GM13977 (cell line): Measurements from ENCODE around the gene PANK4.
"Not testable (repeated sequence)": the region's sequence is repeated elsewhere in the genome, so short reads cannot be mapped to it uniquely, and the experiment has no call there.

Experiments used
- DNase-seq: peaks from one replicate; pipeline ENCODE4 v3.0.0; 2012; ENCODE audit warnings: low spot score
- in situ Hi-C: fragments of 300-500 bp; cut with MboI; formaldehyde crosslinking; loops from one replicate; pipeline ENCODE4 v1.12.0; 2022; ENCODE audit warnings: low sequenced_read_pairs, low pct_unique_long_range_greater_than_20kb, mixed read lengths, inconsistent platforms; ENCODE audit not compliant: unreplicated experiment
- TF ChIP-seq, protein P1 (sequence below): IDR thresholded peaks from 2 replicates; pipeline ENCODE4 v1.5.1; 2012; ENCODE audit warnings: mild to moderate bottlenecking, control low read depth; ENCODE audit not compliant: insufficient read depth; ENCODE audit errors: extremely low read depth, missing control alignments

The PANK4 gene

DNA sequence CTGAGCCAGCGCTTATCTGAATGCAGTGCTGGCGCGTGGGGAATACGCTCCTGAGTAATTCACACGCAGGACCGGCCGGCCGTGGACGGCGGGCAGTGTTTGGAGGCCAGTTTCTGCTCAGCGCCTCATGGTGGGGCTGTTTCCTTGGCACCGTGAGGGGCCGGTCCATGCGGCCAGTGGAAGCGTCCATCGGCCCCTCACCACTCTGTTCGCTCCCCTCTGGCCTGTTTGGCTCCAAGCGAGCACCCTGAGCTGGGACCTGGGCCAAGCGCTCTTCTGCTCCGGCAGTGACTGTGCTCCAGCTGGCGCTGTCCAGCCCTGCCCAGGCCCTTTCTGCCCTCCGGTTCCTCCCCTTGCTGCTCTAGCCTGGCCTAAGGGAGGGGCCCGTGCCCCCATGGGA lies 66.6 kb downstream of the PANK4 start:
- in situ Hi-C loops = no loop called here
- TF ChIP-seq, protein P1, sequence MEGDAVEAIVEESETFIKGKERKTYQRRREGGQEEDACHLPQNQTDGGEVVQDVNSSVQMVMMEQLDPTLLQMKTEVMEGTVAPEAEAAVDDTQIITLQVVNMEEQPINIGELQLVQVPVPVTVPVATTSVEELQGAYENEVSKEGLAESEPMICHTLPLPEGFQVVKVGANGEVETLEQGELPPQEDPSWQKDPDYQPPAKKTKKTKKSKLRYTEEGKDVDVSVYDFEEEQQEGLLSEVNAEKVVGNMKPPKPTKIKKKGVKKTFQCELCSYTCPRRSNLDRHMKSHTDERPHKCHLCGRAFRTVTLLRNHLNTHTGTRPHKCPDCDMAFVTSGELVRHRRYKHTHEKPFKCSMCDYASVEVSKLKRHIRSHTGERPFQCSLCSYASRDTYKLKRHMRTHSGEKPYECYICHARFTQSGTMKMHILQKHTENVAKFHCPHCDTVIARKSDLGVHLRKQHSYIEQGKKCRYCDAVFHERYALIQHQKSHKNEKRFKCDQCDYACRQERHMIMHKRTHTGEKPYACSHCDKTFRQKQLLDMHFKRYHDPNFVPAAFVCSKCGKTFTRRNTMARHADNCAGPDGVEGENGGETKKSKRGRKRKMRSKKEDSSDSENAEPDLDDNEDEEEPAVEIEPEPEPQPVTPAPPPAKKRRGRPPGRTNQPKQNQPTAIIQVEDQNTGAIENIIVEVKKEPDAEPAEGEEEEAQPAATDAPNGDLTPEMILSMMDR = no peak
- DNase-seq = no peak

- DNase-seq, in situ Hi-C loops: not testable (repeated sequence)
Measured at GRCh38 chr1:2459102-2459753, 67.2 kb downstream of the PANK4 start.

GRCh38 chr1:2458687-2459086 lies 67.7 kb downstream of the PANK4 start:
- in situ Hi-C loops = no loop called here
- TF ChIP-seq, protein P1 = no peak
- DNase-seq = no peak
